ENCODE data around the gene DIS3L2. TPM values are rescaled to one million over a fixed set of nuclear protein-coding genes. Genes with fewer than 3 reads are reported as not detected.

DIS3L2 gene
- total and polyA plus RNA-seq, 2 of the 8 experiments (the other 6 are each of a cell fraction or from before 2014, with no cell fraction given), result 11.5 to 21.6 TPM

- no peak for TF ChIP-seq BACH1 (IDR thresholded peaks at IDR 0.05; ENCODE audit: low read length)
Measured at GRCh38 chr2:232234922-232235615, 273.6 kb downstream of the DIS3L2 start (continued).

Data from H1 (cell line).